ENCODE data around the gene MTCH1.

Gene MTCH1

GRCh38 chr6:37021356-37022129 lies 35.5 kb upstream of the MTCH1 start:
- ATAC-seq = no peak
- peaks cover 42% of the 10 kb centered on the region for H3K4me1 Mint-ChIP-seq
- peak overlapping the region; percentile 31 for H3K27ac Mint-ChIP-seq
- H3K36me3 Mint-ChIP-seq = peaks cover 63% of the 10 kb centered on the region
- no peaks in the 10 kb centered on the region for H3K9me3 Mint-ChIP-seq
- no peak overlapping the region for H3K4me3 Mint-ChIP-seq
- H3K27me3 Mint-ChIP-seq = no peaks in the 10 kb centered on the region

GRCh38 chr6:37020812-37021211 lies 34.8 kb upstream of the MTCH1 start:
- no peak for ATAC-seq
- H3K36me3 Mint-ChIP-seq = peaks cover 57% of the 10 kb centered on the region
- H3K4me3 Mint-ChIP-seq = no peak overlapping the region
- no peaks in the 10 kb centered on the region for H3K27me3 Mint-ChIP-seq
- peak overlapping the region; percentile 31 for H3K27ac Mint-ChIP-seq
- H3K4me1 Mint-ChIP-seq = peaks cover 42% of the 10 kb centered on the region
- no peaks in the 10 kb centered on the region for H3K9me3 Mint-ChIP-seq

GRCh38 chr6:37020381-37020780 lies 34.4 kb upstream of the MTCH1 start:
- no peak for ATAC-seq
- Mint-ChIP-seq H3K27me3 (no peaks in the 10 kb centered on the region), H3K4me1 (peaks cover 42% of the 10 kb centered on the region), H3K36me3 (peaks cover 53% of the 10 kb centered on the region), H3K4me3 (no peak overlapping the region), H3K9me3 (no peaks in the 10 kb centered on the region), H3K27ac (peak overlapping the region; percentile 31)

- no peak for ATAC-seq
- H3K27ac Mint-ChIP-seq = peak overlapping the region; percentile 6
- H3K4me1 Mint-ChIP-seq = peaks cover 37% of the 10 kb centered on the region
- H3K36me3 Mint-ChIP-seq = peaks cover 44% of the 10 kb centered on the region
- no peaks in the 10 kb centered on the region for H3K27me3 Mint-ChIP-seq
- H3K9me3 Mint-ChIP-seq = no peaks in the 10 kb centered on the region
- no peak overlapping the region for H3K4me3 Mint-ChIP-seq
These were observed 33.1 kb upstream of the MTCH1 start for GRCh38 chr6:37019065-37019450.

- Mint-ChIP-seq H3K36me3 (peaks cover 44% of the 10 kb centered on the region), H3K27me3 (no peaks in the 10 kb centered on the region), H3K4me1 (peaks cover 36% of the 10 kb centered on the region), H3K27ac (peak overlapping the region; percentile 6), H3K4me3 (no peak overlapping the region), H3K9me3 (no peaks in the 10 kb centered on the region)
- ATAC-seq = peak; percentile 99
These were observed 32.4 kb upstream of the MTCH1 start for GRCh38 chr6:37018198-37019064.

- Mint-ChIP-seq H3K27me3 (no peaks in the 10 kb centered on the region), H3K9me3 (no peaks in the 10 kb centered on the region), H3K4me3 (no peak overlapping the region), H3K4me1 (peaks cover 32% of the 10 kb centered on the region), H3K27ac (peak overlapping the region; percentile 6), H3K36me3 (peaks cover 40% of the 10 kb centered on the region)
- ATAC-seq = no peak
These were observed 31.7 kb upstream of the MTCH1 start for GRCh38 chr6:37017606-37018197.

- peak overlapping the region; percentile 37 for H3K27ac Mint-ChIP-seq
- no peak for ATAC-seq
- H3K4me1 Mint-ChIP-seq = peaks cover 30% of the 10 kb centered on the region
- H3K4me3 Mint-ChIP-seq = no peak overlapping the region
- peaks cover 39% of the 10 kb centered on the region for H3K36me3 Mint-ChIP-seq
- no peaks in the 10 kb centered on the region for H3K27me3 Mint-ChIP-seq
- H3K9me3 Mint-ChIP-seq = no peaks in the 10 kb centered on the region
These were observed 31.0 kb upstream of the MTCH1 start for GRCh38 chr6:37016995-37017394.

GRCh38 chr6:37015532-37015931 lies 29.5 kb upstream of the MTCH1 start:
- Mint-ChIP-seq H3K27ac (peak overlapping the region; percentile 14), H3K36me3 (peaks cover 35% of the 10 kb centered on the region), H3K27me3 (no peaks in the 10 kb centered on the region), H3K4me1 (peaks cover 40% of the 10 kb centered on the region), H3K9me3 (no peaks in the 10 kb centered on the region), H3K4me3 (no peak overlapping the region)
- ATAC-seq = no peak

- no peaks in the 10 kb centered on the region for H3K9me3 Mint-ChIP-seq
- peaks cover 37% of the 10 kb centered on the region for H3K36me3 Mint-ChIP-seq
- no peaks in the 10 kb centered on the region for H3K27me3 Mint-ChIP-seq
- peak overlapping the region; percentile 14 for H3K27ac Mint-ChIP-seq
- ATAC-seq = no peak
- peaks cover 42% of the 10 kb centered on the region for H3K4me1 Mint-ChIP-seq
- H3K4me3 Mint-ChIP-seq = no peak overlapping the region
These were observed 28.7 kb upstream of the MTCH1 start for GRCh38 chr6:37014667-37015066.

- Mint-ChIP-seq H3K27me3 (no peaks in the 10 kb centered on the region), H3K27ac (peak overlapping the region; percentile 42), H3K36me3 (peaks cover 39% of the 10 kb centered on the region), H3K4me1 (peaks cover 41% of the 10 kb centered on the region), H3K4me3 (no peak overlapping the region), H3K9me3 (no peaks in the 10 kb centered on the region)
- ATAC-seq = no peak
These were observed 27.8 kb upstream of the MTCH1 start for GRCh38 chr6:37013516-37014491.

GRCh38 chr6:37011656-37012378 lies 25.8 kb upstream of the MTCH1 start:
- H3K4me1 Mint-ChIP-seq = peaks cover 43% of the 10 kb centered on the region
- H3K36me3 Mint-ChIP-seq = peaks cover 39% of the 10 kb centered on the region
- no peaks in the 10 kb centered on the region for H3K27me3 Mint-ChIP-seq
- H3K9me3 Mint-ChIP-seq = no peaks in the 10 kb centered on the region
- H3K4me3 Mint-ChIP-seq = no peak overlapping the region
- peak overlapping the region; percentile 94 for H3K27ac Mint-ChIP-seq
- ATAC-seq = no peak

GRCh38 chr6:37010402-37010892 lies 24.5 kb upstream of the MTCH1 start:
- Mint-ChIP-seq H3K27me3 (no peaks in the 10 kb centered on the region), H3K4me1 (peaks cover 50% of the 10 kb centered on the region), H3K4me3 (no peak overlapping the region), H3K9me3 (no peaks in the 10 kb centered on the region), H3K36me3 (peaks cover 43% of the 10 kb centered on the region), H3K27ac (peak overlapping the region; percentile 94)
- ATAC-seq = no peak

- H3K9me3 Mint-ChIP-seq = no peaks in the 10 kb centered on the region
- H3K27ac Mint-ChIP-seq = peak overlapping the region; percentile 94
- no peak for ATAC-seq
- peak overlapping the region; percentile 97 for H3K4me3 Mint-ChIP-seq
- H3K4me1 Mint-ChIP-seq = peaks cover 66% of the 10 kb centered on the region
- H3K27me3 Mint-ChIP-seq = no peaks in the 10 kb centered on the region
- peaks cover 39% of the 10 kb centered on the region for H3K36me3 Mint-ChIP-seq
These were observed 22.8 kb upstream of the MTCH1 start for GRCh38 chr6:37008484-37009465.
